NT2/D1 (cell line): ENCODE data around the gene LAPTM5.

Experiments used
- YY1 ChIP-seq: IDR thresholded peaks from 2 replicates; pipeline ENCODE4 v1.6.1; 2011; ENCODE audit not compliant: insufficient read length, insufficient read depth
- ZNF274 ChIP-seq: IDR thresholded peaks from 2 replicates; pipeline ENCODE4 v1.6.1; 2011; ENCODE audit warnings: mild to moderate bottlenecking, low read depth, low read length

DNA sequence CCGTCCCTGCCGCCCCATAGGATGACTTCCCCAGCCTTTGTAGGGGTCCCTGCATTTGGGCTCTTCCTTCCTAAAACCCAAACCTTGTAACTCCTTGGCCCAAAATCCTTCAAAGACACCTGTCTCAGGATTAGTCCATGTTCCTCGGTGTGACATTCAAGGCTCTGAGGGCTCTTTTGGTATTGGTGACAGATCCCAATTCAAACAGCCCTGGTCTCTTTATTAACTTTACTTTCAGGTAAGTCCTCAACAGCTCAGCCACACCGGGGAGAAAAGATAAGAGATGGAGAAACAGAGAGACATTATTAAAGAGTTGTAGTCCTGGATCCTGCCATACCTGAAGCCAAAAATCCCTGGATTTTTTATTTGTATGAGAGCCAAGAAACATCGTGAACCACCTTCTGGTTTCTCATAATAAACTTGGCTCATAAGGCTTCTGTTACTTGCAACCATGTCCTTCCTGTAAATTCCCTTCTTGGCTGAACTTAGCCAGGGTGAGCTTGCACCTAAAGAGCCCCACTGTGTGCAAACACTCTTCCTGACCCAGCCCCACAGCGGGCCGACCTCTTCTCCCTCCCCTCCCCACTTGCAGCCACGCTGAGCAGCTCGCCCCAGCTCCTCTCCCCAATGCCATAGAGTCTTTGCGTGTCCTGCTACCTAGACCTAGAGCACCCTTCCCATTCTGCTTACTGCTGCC lies 26.3 kb downstream of the LAPTM5 start:
- TF ChIP-seq ZNF274 (no peak), YY1 (no peak)
